Sigmoid colon (tissue), 7 donors: ENCODE measurements around the gene HMCN2. TPM values are rescaled to one million over a fixed set of nuclear protein-coding genes. Genes with fewer than 3 reads are reported as not detected.

ENCODE experiments used
- DNase-seq: peaks from one replicate; pipeline ENCODE4 v3.0.0-alpha.2; 2019
- H3K27ac ChIP-seq, 4 donors: fragments of 200-600 bp; sonication (generic); one replicate each; pipeline ENCODE4 v1.5.1; 2016 to 2019; ENCODE audit warnings: mild to moderate bottlenecking in 1 of 4
- H3K27me3 ChIP-seq, 3 donors: fragments of 200-600 bp; sonication (generic); one replicate each; pipeline ENCODE4 v1.5.1; 2019; ENCODE audit warnings: mild to moderate bottlenecking in 1 of 3
- H3K36me3 ChIP-seq, 4 donors: fragments of 200-600 bp; sonication (generic); one replicate each; pipeline ENCODE4 v1.5.1; 2016 to 2019
- H3K4me1 ChIP-seq, 4 donors: fragments of 200-600 bp; sonication (generic); one replicate each; pipeline ENCODE4 v1.5.1; 2017 to 2019
- H3K4me3 ChIP-seq, 4 donors: fragments of 200-600 bp; sonication (generic); one replicate each; pipeline ENCODE4 v1.5.1; 2017 to 2019; ENCODE audit warnings: mild to moderate bottlenecking in 2 of 4, moderate library complexity in 1 of 4
- H3K9me3 ChIP-seq, 4 donors: fragments of 200-600 bp in 3 of 4; sonication (generic) in 3 of 4; one replicate each; pipeline versions ENCODE4 v1.5.1 to v1.6.1; 2013 to 2019
- EP300 ChIP-seq, 4 donors: sonication (generic); formaldehyde crosslinking; IDR thresholded peaks; one replicate each; pipeline ENCODE4 v1.6.1; 2017; ENCODE audit warnings: antibody characterized with exemption in 4 of 4
- POLR2A ChIP-seq, 2 donors: fragments of 450-650 bp; IDR thresholded peaks; one replicate each; pipeline ENCODE4 v1.6.1; 2016; ENCODE audit warnings: antibody characterized with exemption in 2 of 2, mild to moderate bottlenecking in 2 of 2, moderate library complexity in 2 of 2
- POLR2AphosphoS5 ChIP-seq, 4 donors: sonication (generic); formaldehyde crosslinking; IDR thresholded peaks; one replicate each; pipeline ENCODE4 v1.6.1; 2017; ENCODE audit warnings: antibody characterized with exemption in 4 of 4
- WGBS, 2 donors: extraction: QIAGEN DNeasy Blood & Tissue Kit; methylation state at CpG; one replicate each; pipeline ENCODE4 v1.1.7; 2013; 5-methylcytosine and 5-hydroxymethylcytosine counted together
- intact Hi-C: fragments of 100-400 bp; cut with DNase I; formaldehyde crosslinking; loops from one replicate; pipeline ENCODE4 v1.15.1; 2023
- polyA plus RNA-seq, 3 donors: library from polyadenylated mRNA; stranded (reverse); fragments of 200-250 nt; gene quantifications; one replicate each; pipeline ENCODE4 v1.2.3, GENCODE V29; 2013
- total RNA-seq, 4 donors: library from RNA; depleted of rRNA; stranded (reverse); fragments of >200 nt; gene quantifications; one replicate each; pipeline ENCODE4 v1.1.0, GENCODE V29; 2016
- TF ChIP-seq, protein P1 (sequence below), 4 experiments: fragments of 450-650 bp in 3 of 4; fragments of 200-600 bp in 1 of 4; IDR thresholded peaks; one replicate each; pipeline ENCODE4 v1.5.1; 2016 to 2019; ENCODE audit warnings: antibody characterized with exemption in 4 of 4, mild to moderate bottlenecking in 3 of 4, moderate library complexity in 2 of 4
- donor health status: healthy with polysubstance abuse.
- donor health status: Bipolar disorder and iron deficiency.
- donor health status: healthy.

Gene HMCN2
- total and polyA plus RNA-seq, 7 donors = 3.6 to 106 (median 13.2) TPM

- H3K9me3 ChIP-seq = no peaks in the 10 kb centered on the region
- H3K27me3 ChIP-seq = no peaks in the 10 kb centered on the region
- 74 to 81% methylated on average over 14 of the region's 14 CpGs for WGBS, 2 donors
- DNase-seq = no peak
- peaks cover 0 to 17% (median 11%) of the 10 kb centered on the region in 4 donors for H3K4me1 ChIP-seq
- TF ChIP-seq POLR2A (IDR thresholded peaks at IDR 0.05) (no peak), POLR2AphosphoS5 (IDR thresholded peaks at IDR 0.05) (no peak), EP300 (IDR thresholded peaks at IDR 0.05) (no peak)
- TF ChIP-seq, protein P1, sequence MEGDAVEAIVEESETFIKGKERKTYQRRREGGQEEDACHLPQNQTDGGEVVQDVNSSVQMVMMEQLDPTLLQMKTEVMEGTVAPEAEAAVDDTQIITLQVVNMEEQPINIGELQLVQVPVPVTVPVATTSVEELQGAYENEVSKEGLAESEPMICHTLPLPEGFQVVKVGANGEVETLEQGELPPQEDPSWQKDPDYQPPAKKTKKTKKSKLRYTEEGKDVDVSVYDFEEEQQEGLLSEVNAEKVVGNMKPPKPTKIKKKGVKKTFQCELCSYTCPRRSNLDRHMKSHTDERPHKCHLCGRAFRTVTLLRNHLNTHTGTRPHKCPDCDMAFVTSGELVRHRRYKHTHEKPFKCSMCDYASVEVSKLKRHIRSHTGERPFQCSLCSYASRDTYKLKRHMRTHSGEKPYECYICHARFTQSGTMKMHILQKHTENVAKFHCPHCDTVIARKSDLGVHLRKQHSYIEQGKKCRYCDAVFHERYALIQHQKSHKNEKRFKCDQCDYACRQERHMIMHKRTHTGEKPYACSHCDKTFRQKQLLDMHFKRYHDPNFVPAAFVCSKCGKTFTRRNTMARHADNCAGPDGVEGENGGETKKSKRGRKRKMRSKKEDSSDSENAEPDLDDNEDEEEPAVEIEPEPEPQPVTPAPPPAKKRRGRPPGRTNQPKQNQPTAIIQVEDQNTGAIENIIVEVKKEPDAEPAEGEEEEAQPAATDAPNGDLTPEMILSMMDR (IDR thresholded peaks at IDR 0.05) = no peak
- no peak overlapping the region for H3K4me3 ChIP-seq
- peaks cover 0 to 7% (median 0%) of the 10 kb centered on the region in 4 donors for H3K36me3 ChIP-seq
- H3K27ac ChIP-seq = peak overlapping the region in 1 of 4 donors; percentile 7
- intact Hi-C loops = no loop called here
Observed at GRCh38 chr9:130347036-130347435, 81.5 kb downstream of the HMCN2 start.

DNA sequence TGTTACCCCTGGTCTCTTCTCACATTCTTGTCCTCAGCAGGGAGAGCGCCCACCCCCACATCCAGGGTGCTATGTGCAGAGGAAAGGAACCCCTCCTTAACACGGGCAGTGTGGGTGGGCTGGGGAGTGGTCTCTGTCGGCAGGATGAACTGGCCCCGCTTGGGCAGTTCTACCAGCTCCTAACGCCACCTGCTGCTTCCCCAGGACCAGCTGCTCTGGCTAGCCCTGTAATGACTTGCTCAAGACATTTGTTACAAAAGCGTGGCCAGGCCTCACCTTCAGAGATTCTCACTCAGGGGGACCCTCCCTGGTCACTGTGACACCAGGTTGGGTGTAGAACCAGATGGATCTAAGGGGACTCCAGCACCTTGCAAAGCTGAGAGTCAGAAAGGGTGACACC, 82.4 kb downstream of the HMCN2 start:
- Histone ChIP-seq H3K27ac (no peak overlapping the region), H3K36me3 (peaks cover 0 to 16% (median 4%) of the 10 kb centered on the region in 4 donors), H3K4me1 (peaks cover 0 to 8% (median 7%) of the 10 kb centered on the region in 4 donors), H3K9me3 (no peaks in the 10 kb centered on the region), H3K4me3 (no peak overlapping the region), H3K27me3 (no peaks in the 10 kb centered on the region)
- no peak for DNase-seq
- TF ChIP-seq, protein P1 (IDR thresholded peaks at IDR 0.05) = no peak
- TF ChIP-seq POLR2A (IDR thresholded peaks at IDR 0.05) (no peak), EP300 (IDR thresholded peaks at IDR 0.05) (no peak), POLR2AphosphoS5 (IDR thresholded peaks at IDR 0.05) (no peak)
- WGBS, 2 donors = 51 to 65% methylated on average over 6 of the region's 6 CpGs
- intact Hi-C loops = no loop called here

DNA sequence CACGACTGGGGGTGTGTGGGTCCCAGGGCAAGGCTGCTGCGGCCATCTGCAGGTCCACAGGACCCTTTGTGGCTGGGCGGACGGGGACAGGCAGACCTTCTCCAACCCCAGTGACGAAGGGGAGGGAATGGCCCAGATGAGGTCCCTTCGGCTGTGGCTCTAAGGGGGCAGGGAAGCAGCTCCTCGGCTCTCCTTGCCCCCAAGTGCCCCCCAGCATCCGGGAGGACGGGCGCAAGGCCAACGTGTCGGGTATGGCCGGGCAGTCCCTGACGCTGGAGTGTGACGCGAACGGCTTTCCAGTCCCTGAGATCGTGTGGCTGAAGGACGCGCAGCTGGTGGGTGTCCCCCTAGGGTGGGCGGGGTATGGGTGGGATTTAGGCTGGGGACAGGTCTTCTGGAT, 82.8 kb downstream of the HMCN2 start:
- Histone ChIP-seq H3K9me3 (no peaks in the 10 kb centered on the region), H3K36me3 (peaks cover 0 to 20% (median 6%) of the 10 kb centered on the region in 4 donors), H3K4me3 (no peak overlapping the region), H3K4me1 (peaks cover 0 to 4% (median 3%) of the 10 kb centered on the region in 4 donors), H3K27ac (no peak overlapping the region), H3K27me3 (no peaks in the 10 kb centered on the region)
- WGBS, 2 donors = 85 to 91% methylated on average over 21 of the region's 21 CpGs
- no peak for DNase-seq
- TF ChIP-seq, protein P1 (IDR thresholded peaks at IDR 0.05) = no peak
- TF ChIP-seq EP300 (IDR thresholded peaks at IDR 0.05) = no peak
- no peak for TF ChIP-seq POLR2A (IDR thresholded peaks at IDR 0.05)
- TF ChIP-seq POLR2AphosphoS5 (IDR thresholded peaks at IDR 0.05) = no peak
- intact Hi-C loops = no loop called here

GRCh38 chr9:130348881-130349280, 83.3 kb downstream of the HMCN2 start:
- intact Hi-C loops = no loop called here
- Histone ChIP-seq H3K27ac (no peak overlapping the region), H3K27me3 (no peaks in the 10 kb centered on the region), H3K36me3 (peaks cover 0 to 24% (median 9%) of the 10 kb centered on the region in 4 donors), H3K4me3 (no peak overlapping the region), H3K9me3 (no peaks in the 10 kb centered on the region), H3K4me1 (no peaks in the 10 kb centered on the region)
- no peak for DNase-seq
- no peak for TF ChIP-seq EP300 (IDR thresholded peaks at IDR 0.05)
- WGBS, 2 donors = 76 to 84% methylated on average over 8 of the region's 8 CpGs

GRCh38 chr9:130349398-130349797, 83.8 kb downstream of the HMCN2 start:
- Histone ChIP-seq H3K27ac (no peak overlapping the region), H3K4me1 (no peaks in the 10 kb centered on the region), H3K9me3 (no peaks in the 10 kb centered on the region), H3K27me3 (no peaks in the 10 kb centered on the region), H3K4me3 (no peak overlapping the region), H3K36me3 (peaks cover 0 to 26% (median 11%) of the 10 kb centered on the region in 4 donors)
- WGBS, 2 donors = 80 to 82% methylated on average over 11 of the region's 11 CpGs
- DNase-seq = no peak
- intact Hi-C loops = no loop called here
- TF ChIP-seq, protein P1 (IDR thresholded peaks at IDR 0.05) = no peak
- no peak for TF ChIP-seq EP300 (IDR thresholded peaks at IDR 0.05)
